ENCODE measurements around the gene PDE11A.
"Not testable (repeated sequence)": the region's sequence is repeated elsewhere in the genome, so short reads cannot be mapped to it uniquely, and the experiment has no call there.

PDE11A gene

GRCh38 chr2:178008636-178009289 lies 63.8 kb downstream of the PDE11A start:
- DNase-seq (ENCODE audit: low read depth in 2 of 2) = no peak

DNA sequence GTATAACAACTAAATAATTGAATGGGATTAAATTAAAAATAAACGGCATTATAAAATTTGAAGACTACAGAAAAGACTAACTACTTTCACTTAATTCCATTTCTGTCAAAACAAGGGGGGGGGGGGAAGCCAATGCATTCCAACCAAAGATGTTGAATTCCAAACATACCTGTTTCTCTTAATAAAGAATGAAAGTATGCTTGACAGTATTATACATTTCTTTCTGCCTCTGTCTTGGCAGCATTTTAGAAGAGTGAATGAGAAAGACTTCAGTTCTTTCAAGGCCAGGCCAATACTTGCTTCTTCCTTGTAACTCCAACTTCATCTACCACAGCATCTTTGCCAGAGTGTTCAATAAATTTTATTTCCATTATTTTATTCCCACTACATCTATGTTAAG lies 65.9 kb downstream of the PDE11A start:
- no peak for DNase-seq (ENCODE audit: low read depth in 2 of 2)

DNA sequence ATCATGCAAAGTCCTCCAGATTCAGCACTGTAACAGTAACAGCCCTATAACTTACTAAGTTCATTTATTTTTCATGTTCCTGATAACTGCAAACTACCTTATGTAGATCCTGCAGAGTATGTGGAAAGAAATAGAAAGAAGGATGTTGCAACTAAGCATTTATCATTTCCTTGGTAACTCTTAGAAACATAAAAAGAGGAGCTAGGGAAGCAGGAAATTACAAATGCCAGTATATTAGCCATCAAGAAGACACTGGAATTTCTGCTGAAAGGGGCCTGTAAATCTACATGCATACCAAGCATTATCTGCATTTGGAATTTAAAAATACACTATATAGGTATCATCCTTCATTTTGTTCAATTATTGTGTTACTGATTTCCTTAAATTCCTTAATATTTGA lies 66.8 kb downstream of the PDE11A start:
- DNase-seq (ENCODE audit: low read depth in 2 of 2) = no peak

DNA sequence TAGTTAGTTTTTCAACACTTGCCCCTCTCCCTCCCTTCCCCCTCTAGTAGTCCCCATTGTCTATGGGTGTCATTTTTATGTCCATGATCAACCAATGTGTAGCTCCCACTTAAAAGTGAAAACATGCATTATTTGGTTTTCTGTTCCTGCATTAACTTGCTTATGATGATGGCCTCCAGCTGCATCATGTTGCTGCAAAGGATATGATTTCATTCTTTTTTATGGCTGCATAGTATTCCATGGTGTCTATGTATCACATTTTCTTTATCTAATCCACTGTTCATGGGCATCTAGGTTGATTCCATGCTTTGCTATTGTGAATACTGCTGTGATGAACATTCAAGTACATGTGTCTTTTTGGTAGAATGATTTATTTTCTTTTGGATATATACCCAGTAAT lies 70.5 kb downstream of the PDE11A start:
- DNase-seq (ENCODE audit: low read depth in 2 of 2) = no peak

DNA sequence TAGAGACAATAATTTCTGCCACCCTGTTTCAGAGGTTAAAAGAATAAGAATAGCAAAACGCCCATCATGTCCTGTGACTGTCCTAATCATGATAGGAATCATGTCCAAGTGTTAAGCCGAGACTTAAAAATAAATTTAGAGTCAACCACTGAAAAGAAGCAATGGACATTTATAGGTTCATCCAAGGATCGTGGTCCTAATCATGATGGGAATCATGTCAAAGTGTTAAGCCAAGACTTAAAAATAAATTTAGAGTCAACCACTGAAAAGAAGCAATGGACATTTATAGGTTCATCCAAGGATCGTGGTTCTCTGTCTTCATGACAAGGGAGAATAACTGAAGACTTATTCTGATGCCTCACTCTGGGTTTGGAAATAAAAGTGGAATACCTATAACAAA lies 73.6 kb downstream of the PDE11A start:
- DNase-seq (ENCODE audit: low read depth in 2 of 2) = no peak

GRCh38 chr2:177998006-177998405 lies 74.6 kb downstream of the PDE11A start:
- DNase-seq (ENCODE audit: low read depth in 2 of 2) = no peak

- no peak for DNase-seq (ENCODE audit: low read depth in 2 of 2)
These were observed 79.6 kb downstream of the PDE11A start for GRCh38 chr2:177992992-177993391.

DNA sequence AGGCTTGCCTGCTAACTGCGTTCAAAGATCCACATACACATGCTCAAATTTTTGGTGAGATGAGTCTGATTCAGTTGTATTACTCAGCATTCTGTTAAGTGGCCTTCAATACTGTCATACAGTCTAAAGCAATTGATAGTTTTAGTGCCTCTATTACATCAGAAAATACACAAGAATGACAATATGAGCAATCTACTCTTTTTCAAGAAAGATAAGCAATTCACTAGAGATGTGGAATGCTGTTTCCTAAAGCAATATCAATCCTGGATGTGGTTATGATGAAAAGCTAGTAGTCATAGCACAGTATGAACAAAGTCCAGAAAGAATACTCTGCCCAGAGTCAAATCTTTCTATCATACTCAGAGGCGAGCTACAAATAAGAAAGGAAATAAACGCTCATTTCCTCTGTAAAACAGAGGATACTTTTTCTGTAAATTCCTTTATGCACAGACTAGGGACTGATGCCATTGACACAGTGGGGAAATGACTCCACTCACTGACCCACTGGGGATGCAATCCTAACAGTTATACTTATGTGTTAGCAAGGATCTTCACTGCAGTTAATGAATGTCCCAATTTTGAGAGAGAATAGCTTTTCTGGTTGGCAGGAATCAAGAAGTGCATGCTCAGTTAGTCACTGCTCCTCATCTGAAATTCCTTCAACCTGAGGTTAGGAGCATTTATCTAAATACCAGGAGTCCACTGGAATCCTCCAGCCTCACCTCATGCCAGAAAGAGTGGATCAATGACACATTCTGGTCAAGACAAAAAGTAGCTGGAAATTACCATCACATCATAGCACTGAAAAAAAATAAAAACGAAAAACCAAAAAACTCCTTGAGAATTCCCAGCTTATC lies 83.3 kb downstream of the PDE11A start:
- DNase-seq (ENCODE audit: low read depth in 2 of 2) = no peak

DNA sequence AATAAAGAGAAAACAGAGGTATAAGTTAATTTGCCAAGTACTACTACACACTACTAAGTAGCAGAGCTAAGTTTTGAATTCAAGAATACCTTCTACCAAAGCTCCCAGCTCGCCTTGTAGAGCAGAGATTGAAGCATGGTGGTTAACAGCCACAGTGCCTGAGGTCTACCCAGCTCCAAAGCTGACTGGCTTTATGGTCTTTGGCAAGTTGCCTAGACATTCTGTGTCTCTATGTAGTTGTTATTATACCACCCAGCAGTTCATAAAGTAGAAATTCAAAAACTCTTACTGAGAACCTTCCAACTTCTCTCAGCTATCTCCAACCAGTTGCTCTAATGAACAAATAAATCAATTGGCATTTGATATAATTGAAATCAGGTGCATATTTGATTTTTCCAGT lies 87.8 kb downstream of the PDE11A start:
- DNase-seq (ENCODE audit: low read depth in 2 of 2) = no peak

GRCh38 chr2:177983183-177983788 lies 89.3 kb downstream of the PDE11A start:
- DNase-seq (ENCODE audit: low read depth in 2 of 2) = no peak

- DNase-seq (ENCODE audit: low read depth in 2 of 2) = no peak
These were observed 99.8 kb downstream of the PDE11A start for GRCh38 chr2:177972782-177973181.

DNA sequence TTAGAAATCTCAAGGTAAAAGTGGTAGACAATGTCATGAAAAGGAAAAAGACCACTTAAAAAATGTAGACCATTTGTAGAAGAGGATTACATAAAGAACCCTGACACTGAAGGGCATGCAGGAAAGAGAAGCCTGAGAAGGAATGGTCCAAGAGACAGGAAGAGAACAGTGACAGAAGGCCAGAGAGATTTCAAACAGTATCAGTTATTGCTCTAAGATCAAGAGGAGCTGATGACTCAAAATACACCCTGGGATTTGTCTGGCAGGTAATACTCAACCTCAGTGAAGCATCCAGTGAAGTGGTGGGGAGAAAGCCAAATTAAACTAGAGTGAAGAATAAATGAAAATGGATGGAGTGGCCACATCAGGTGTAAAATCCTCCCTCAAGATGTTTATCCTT lies 100.5 kb downstream of the PDE11A start:
- DNase-seq (ENCODE audit: low read depth in 2 of 2) = no peak

DNA sequence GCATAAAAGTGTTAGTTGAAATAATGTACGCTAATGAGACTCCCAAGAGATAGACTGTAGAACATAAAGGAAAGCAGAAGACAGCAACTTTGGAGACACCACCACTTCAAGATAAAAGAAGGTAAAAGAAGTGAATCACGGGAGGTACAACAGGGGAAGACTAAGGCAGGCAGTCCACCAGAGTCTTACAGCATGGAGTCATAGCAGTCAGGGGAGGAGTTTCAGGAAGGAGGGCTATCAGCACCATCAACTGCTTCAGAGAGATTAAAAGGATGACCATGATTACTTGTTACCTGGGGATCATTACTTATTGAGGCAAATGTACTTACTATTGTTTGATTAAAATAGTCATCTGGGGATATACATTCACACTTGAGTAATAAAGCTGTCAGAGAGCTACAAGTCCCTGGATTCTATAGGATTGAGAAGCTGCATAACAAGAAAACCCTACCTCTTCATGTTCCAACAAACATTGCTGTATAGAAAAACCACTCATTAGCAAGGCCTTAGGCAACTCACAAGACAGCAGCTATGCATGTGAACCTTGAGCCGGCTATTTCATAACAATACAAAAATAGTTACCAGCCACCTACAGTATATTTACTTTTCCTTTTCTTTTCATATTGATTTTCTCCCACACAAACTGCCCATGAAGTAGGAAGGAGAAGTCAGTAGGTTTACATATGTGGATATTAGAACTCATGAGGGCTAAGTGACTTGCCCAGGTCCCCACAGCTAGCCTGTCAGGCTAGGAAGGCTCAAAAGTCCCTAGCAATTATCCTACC lies 101.7 kb downstream of the PDE11A start:
- no peak for DNase-seq (ENCODE audit: low read depth in 2 of 2)

DNA sequence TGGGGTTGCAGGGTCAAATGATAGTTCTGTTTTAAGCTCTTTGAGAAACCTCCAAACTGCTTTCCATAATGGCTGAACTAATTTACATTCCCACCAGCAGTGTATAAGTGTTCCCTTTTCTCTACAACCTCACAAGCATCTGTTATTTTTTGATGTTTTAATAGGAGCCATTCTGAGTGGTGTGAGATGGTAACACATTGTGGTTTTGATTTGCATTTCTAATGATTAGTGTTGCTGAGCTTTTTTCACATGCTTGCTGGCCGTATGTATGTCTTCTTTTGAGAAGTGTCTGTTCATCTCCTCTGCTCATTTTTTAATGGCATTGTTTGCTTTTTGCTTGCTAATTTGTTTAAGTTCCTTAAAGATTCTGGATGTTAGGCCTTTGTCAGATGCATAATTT lies 107.7 kb downstream of the PDE11A start:
- DNase-seq (ENCODE audit: low read depth in 2 of 2) = no peak

- no peak for DNase-seq (ENCODE audit: low read depth in 2 of 2)
These were observed 120.4 kb downstream of the PDE11A start for GRCh38 chr2:177952151-177952550.

GRCh38 chr2:177947598-177947997 lies 125.0 kb downstream of the PDE11A start:
- DNase-seq (ENCODE audit: low read depth in 2 of 2) = not testable (repeated sequence)

DNA sequence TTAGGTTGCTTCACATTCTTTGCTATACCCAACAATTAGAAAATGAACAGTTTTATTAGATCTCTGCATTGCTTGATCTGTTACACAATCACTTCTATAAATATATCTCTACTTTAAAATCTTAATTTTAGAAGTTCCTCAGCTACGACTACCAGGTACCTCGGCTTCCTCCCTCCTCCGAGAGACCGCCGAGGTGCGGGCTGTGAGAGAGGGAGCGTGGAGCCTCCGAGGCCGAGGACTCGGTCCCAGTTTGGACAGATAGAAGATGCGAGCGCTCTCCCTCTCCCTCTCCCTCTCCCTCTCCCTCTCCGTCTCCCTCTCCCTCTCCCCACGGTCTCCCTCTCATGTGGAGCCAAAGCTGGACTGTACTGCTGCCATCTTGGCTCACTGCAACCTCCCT lies 128.0 kb downstream of the PDE11A start:
- DNase-seq (ENCODE audit: low read depth in 2 of 2) = not testable (repeated sequence)

- no peak for DNase-seq (ENCODE audit: low read depth in 2 of 2)
These were observed 129.8 kb downstream of the PDE11A start for GRCh38 chr2:177942731-177943130.

DNA sequence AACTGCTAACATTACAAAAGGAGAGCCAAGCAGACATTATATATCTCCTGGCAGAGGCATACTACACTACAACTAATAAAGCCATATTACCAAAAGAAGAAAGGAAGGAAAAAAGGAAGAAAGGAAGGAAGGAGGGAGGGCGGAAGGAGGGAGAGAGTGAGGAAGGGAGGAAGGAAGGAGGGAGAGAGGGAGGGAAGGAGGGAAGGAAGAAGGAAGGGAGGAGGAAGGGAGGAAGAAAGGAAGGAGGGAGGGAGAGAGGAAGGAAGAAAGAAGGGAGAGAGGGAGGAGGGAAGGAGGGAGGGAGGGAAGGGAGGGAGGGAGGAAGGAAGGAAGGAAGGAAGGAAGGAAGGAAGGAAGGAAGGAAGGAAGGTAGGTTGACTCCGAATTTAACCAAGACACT lies 133.4 kb downstream of the PDE11A start:
- DNase-seq (ENCODE audit: low read depth in 2 of 2) = no peak

- no peak for DNase-seq (ENCODE audit: low read depth in 2 of 2)
These were observed 141.7 kb downstream of the PDE11A start for GRCh38 chr2:177930916-177931315.

DNA sequence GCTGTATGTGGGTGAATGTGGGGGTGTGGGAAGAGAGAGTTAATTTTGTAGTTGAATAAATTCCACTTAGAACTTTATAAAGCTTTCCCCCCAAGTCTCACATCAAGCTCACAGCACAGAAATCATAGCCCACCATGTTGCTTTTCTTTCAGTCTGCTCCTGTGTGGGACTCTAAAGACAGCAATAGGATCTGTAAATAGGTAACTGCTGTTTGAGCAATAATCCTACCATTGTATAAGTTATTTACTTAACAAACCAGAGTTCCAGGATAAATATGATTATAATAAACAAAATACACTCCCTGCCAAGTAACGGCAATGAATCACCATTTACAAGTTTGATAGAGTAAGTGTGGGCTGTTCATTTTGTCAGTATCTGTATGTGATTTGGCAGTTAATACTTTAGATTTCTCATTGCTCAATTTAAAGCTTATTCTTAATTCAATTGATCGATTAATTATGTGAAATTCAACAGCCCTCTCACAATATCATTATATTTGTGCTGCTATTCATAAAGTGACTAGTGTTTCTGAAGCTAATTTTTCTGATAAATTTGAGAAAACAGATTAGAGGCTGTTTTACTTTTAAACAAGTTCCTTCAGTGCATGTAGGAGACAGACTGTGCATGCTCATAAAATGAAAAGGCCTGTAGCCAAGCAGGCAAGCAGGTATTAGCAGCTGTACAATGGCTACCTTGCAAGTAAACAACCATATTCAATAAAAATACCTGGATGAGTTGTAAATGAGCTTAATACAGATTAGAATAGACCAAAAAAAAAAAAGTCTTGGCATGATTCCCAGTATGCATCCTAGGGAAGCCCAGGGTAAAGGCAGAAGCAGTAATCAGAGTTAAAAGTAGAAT lies 142.7 kb downstream of the PDE11A start:
- DNase-seq (ENCODE audit: low read depth in 2 of 2) = no peak

Measured in stimulated activated CD8-positive, alpha-beta memory T cell treated with anti-CD3 and anti-CD28 coated beads, Interleukin-15, amount 100 ng/mL, for 48 hours (primary cell).